HuH-7 (cell line): Measurements from ENCODE around the gene TRPV3.
A peak's percentile ranks its signal among the peaks of the same experiment; 100 is the strongest.
"Not testable (repeated sequence)": the region's sequence is repeated elsewhere in the genome, so short reads cannot be mapped to it uniquely, and the experiment has no call there.

Experiments used
- DNase-seq: peaks from one replicate; pipeline ENCODE4 v3.0.0; 2011; ENCODE audit warnings: low spot score

The TRPV3 gene

GRCh38 chr17:3557768-3558583 is at the start of gene TRPV3:
Gene TRPV3, minus strand, starts transcription at chr17:3557812. Its CDS starts 2,962 bp downstream, at chr17:3554850.
- no peak for DNase-seq

GRCh38 chr17:3603870-3604259 is 46.3 kb upstream of the TRPV3 start:
- no peak for DNase-seq

GRCh38 chr17:3603119-3603869 is 45.7 kb upstream of the TRPV3 start:
- no peak for DNase-seq

- DNase-seq = peak; percentile 32
Measured at GRCh38 chr17:3602499-3602898, 44.9 kb upstream of the TRPV3 start.

- no peak for DNase-seq
Measured at GRCh38 chr17:3600529-3601205, 43.1 kb upstream of the TRPV3 start.

- DNase-seq = no peak
Measured at GRCh38 chr17:3598078-3598477, 40.5 kb upstream of the TRPV3 start.

GRCh38 chr17:3596804-3597464 is 39.3 kb upstream of the TRPV3 start:
- no peak for DNase-seq

- DNase-seq = no peak
Measured at GRCh38 chr17:3594976-3595375, 37.4 kb upstream of the TRPV3 start.

GRCh38 chr17:3594051-3594800 is 36.6 kb upstream of the TRPV3 start:
- no peak for DNase-seq

- no peak for DNase-seq
Measured at GRCh38 chr17:3593384-3593783, 35.8 kb upstream of the TRPV3 start.

- DNase-seq = no peak
Measured at GRCh38 chr17:3592216-3592860, 34.7 kb upstream of the TRPV3 start.

GRCh38 chr17:3590768-3591167 is 33.2 kb upstream of the TRPV3 start:
- DNase-seq = no peak

GRCh38 chr17:3590231-3590630 is 32.6 kb upstream of the TRPV3 start:
- no peak for DNase-seq

- DNase-seq = no peak
Measured at GRCh38 chr17:3589784-3590183, 32.2 kb upstream of the TRPV3 start.

GRCh38 chr17:3585826-3586225 is 28.2 kb upstream of the TRPV3 start:
- DNase-seq = no peak

GRCh38 chr17:3583456-3583855 is 25.8 kb upstream of the TRPV3 start:
- no peak for DNase-seq

- DNase-seq = no peak
Measured at GRCh38 chr17:3582915-3583314, 25.3 kb upstream of the TRPV3 start.

- DNase-seq = not testable (repeated sequence)
Measured at GRCh38 chr17:3578667-3579066, 21.1 kb upstream of the TRPV3 start.

- DNase-seq = no peak
Measured at GRCh38 chr17:3576970-3577369, 19.4 kb upstream of the TRPV3 start.

- DNase-seq = no peak
Measured at GRCh38 chr17:3575511-3575910, 17.9 kb upstream of the TRPV3 start.

- no peak for DNase-seq
Measured at GRCh38 chr17:3574231-3574630, 16.6 kb upstream of the TRPV3 start.
